DOHH2 (cell line): ENCODE data around the gene DNAJA3.

Experiments used
- CTCF ChIP-seq: fragments of 200-600 bp; sonication (generic); IDR thresholded peaks from one replicate; pipeline ENCODE4 v1.5.1; 2014; ENCODE audit warnings: antibody characterized with exemption, mild to moderate bottlenecking, low read depth, low read length; ENCODE audit not compliant: poor library complexity, severe bottlenecking
- EZH2phosphoT487 ChIP-seq: fragments of 200-600 bp; sonication (generic); IDR thresholded peaks from 2 replicates; pipeline ENCODE4 v1.6.1; 2017; ENCODE audit warnings: borderline replicate concordance, mild to moderate bottlenecking, antibody characterized with exemption, low read length, moderate library complexity, mixed read lengths

GRCh38 chr16:4404967-4405696, 20.5 kb upstream of the DNAJA3 start:
- TF ChIP-seq CTCF (no peak), EZH2phosphoT487 (no peak)
